Ishikawa (cell line): ENCODE data around the gene COMMD1.

ENCODE experiments used
- CEBPB ChIP-seq: IDR thresholded peaks from 2 replicates; pipeline ENCODE4 v1.6.1; 2012
- CREB1 ChIP-seq: IDR thresholded peaks from 2 replicates; pipeline ENCODE4 v1.6.1; 2012; ENCODE audit warnings: low read depth
- EGR1 ChIP-seq: IDR thresholded peaks from 2 replicates; pipeline ENCODE4 v1.6.1; 2012
- EP300 ChIP-seq: IDR thresholded peaks from 2 replicates; pipeline ENCODE4 v1.6.1; 2012; ENCODE audit warnings: borderline replicate concordance
- FOXM1 ChIP-seq: IDR thresholded peaks from 2 replicates; pipeline ENCODE4 v1.6.1; 2012; ENCODE audit warnings: low read depth, borderline replicate concordance
- MAX ChIP-seq: IDR thresholded peaks from 2 replicates; pipeline ENCODE4 v1.6.1; 2012
- NFIC ChIP-seq: IDR thresholded peaks from 2 replicates; pipeline ENCODE4 v1.6.1; 2012
- RAD21 ChIP-seq: IDR thresholded peaks from 2 replicates; pipeline ENCODE4 v1.6.1; 2012; ENCODE audit warnings: low read depth
- REST ChIP-seq: IDR thresholded peaks from 2 replicates; pipeline ENCODE4 v1.6.1; 2012; ENCODE audit warnings: low read depth, mild to moderate bottlenecking
- TAF1 ChIP-seq: IDR thresholded peaks from 2 replicates; pipeline ENCODE4 v1.6.1; 2012; ENCODE audit warnings: low read depth, mild to moderate bottlenecking
- TCF12 ChIP-seq: IDR thresholded peaks from 2 replicates; pipeline ENCODE4 v1.6.1; 2012; ENCODE audit warnings: low read depth
- TEAD4 ChIP-seq: IDR thresholded peaks from 2 replicates; pipeline ENCODE4 v1.6.1; 2012
- USF1 ChIP-seq: IDR thresholded peaks from 2 replicates; pipeline ENCODE4 v1.6.1; 2012
- YY1 ChIP-seq: IDR thresholded peaks from 2 replicates; pipeline ENCODE4 v1.6.1; 2012; ENCODE audit warnings: low read depth
- ZBTB7A ChIP-seq: IDR thresholded peaks from 2 replicates; pipeline ENCODE4 v1.6.1; 2012; ENCODE audit warnings: low read depth

COMMD1 gene

GRCh38 chr2:61938511-61938910 is 33.0 kb downstream of the COMMD1 start:
- no peak for TF ChIP-seq MAX
- TF ChIP-seq TEAD4 = no peak
- no peak for TF ChIP-seq EGR1
- TF ChIP-seq RAD21 = no peak
- no peak for TF ChIP-seq TAF1
- TF ChIP-seq ZBTB7A = no peak

GRCh38 chr2:61943251-61943650 is 37.8 kb downstream of the COMMD1 start:
- TF ChIP-seq TAF1 (no peak), USF1 (no peak), EGR1 (no peak), NFIC (no peak), CREB1 (no peak), FOXM1 (no peak), TEAD4 (no peak), EP300 (no peak), CEBPB (no peak), REST (no peak), YY1 (no peak), ZBTB7A (no peak), MAX (no peak), RAD21 (no peak), TCF12 (no peak)

GRCh38 chr2:61946666-61947065 is 41.2 kb downstream of the COMMD1 start:
- TF ChIP-seq TEAD4 (peak; percentile 44), REST (no peak)

- TF ChIP-seq EGR1 (no peak), USF1 (no peak)
Measured at GRCh38 chr2:61948661-61949457, 43.4 kb downstream of the COMMD1 start.

GRCh38 chr2:61949458-61949713 is 43.9 kb downstream of the COMMD1 start:
- TF ChIP-seq TCF12 (no peak), CEBPB (no peak), FOXM1 (no peak), NFIC (no peak), TAF1 (no peak), EGR1 (no peak), YY1 (no peak), ZBTB7A (no peak), CREB1 (no peak), REST (no peak), MAX (no peak), USF1 (no peak), RAD21 (no peak), EP300 (no peak), TEAD4 (no peak)
